Neuronal stem cell (in vitro differentiated cells): Measurements from ENCODE around the gene TRIM60.

Source experiments
- DNase-seq: peaks from one replicate; pipeline ENCODE4 v3.0.0-alpha.2; 2013; ENCODE audit warnings: low spot score
- H2AFZ ChIP-seq: one replicate; pipeline ENCODE4 v1.6.1; 2013; ENCODE audit warnings: mild to moderate bottlenecking, low read length, inconsistent platforms
- H2AK5ac ChIP-seq: 2 replicates; pipeline ENCODE4 v1.6.1; 2013; ENCODE audit warnings: low read depth, mild to moderate bottlenecking, inconsistent platforms, low read length, moderate library complexity, mixed read lengths
- H2BK120ac ChIP-seq: 2 replicates; pipeline ENCODE4 v1.6.1; 2013; ENCODE audit warnings: low read depth, mild to moderate bottlenecking, inconsistent platforms, low read length, moderate library complexity, mixed read lengths
- H2BK12ac ChIP-seq: one replicate; pipeline ENCODE4 v1.6.1; 2013; ENCODE audit warnings: low read length, inconsistent platforms
- H2BK15ac ChIP-seq: 2 replicates; pipeline ENCODE4 v1.6.1; 2013; ENCODE audit warnings: mild to moderate bottlenecking, low read length, inconsistent platforms, mixed read lengths
- H2BK5ac ChIP-seq: one replicate; pipeline ENCODE4 v1.6.1; 2013; ENCODE audit warnings: inconsistent platforms, mild to moderate bottlenecking, low read length, moderate library complexity
- H3K14ac ChIP-seq: one replicate; pipeline ENCODE4 v1.6.1; 2013; ENCODE audit warnings: low read length, inconsistent platforms
- H3K18ac ChIP-seq: 2 replicates; pipeline ENCODE4 v1.6.1; 2013; ENCODE audit warnings: low read length, inconsistent platforms
- H3K23ac ChIP-seq: 2 replicates; pipeline ENCODE4 v1.6.1; 2013; ENCODE audit warnings: low read depth, mild to moderate bottlenecking, mixed read lengths, low read length, inconsistent platforms; ENCODE audit not compliant: poor library complexity
- H3K27ac ChIP-seq: replicated peaks from 3 replicates; pipeline ENCODE4 v1.5.1; 2013; ENCODE audit warnings: low read length, inconsistent platforms
- H3K27me3 ChIP-seq, 3 experiments: 2 replicates each; pipeline ENCODE4 v1.6.1; 2013; ENCODE audit warnings: low read length in 3 of 3, mild to moderate bottlenecking in 2 of 3, inconsistent platforms in 1 of 3, low read depth in 1 of 3, mixed read lengths in 1 of 3, moderate library complexity in 1 of 3; ENCODE audit not compliant: control insufficient read depth in 3 of 3, insufficient read depth in 3 of 3
- H3K36me3 ChIP-seq, 2 donors: replicated peaks in 1 of 2; 2 replicates each; pipeline ENCODE4 v1.6.1; 2013; ENCODE audit warnings: low read length in 2 of 2; ENCODE audit not compliant: control insufficient read depth in 2 of 2, insufficient read depth in 2 of 2
- H3K4ac ChIP-seq: 2 replicates; pipeline ENCODE4 v1.6.1; 2013; ENCODE audit warnings: inconsistent platforms, mild to moderate bottlenecking, low read length, moderate library complexity
- H3K4me1 ChIP-seq, 2 donors: 1 replicate in 1 of 2; 2 replicates in 1 of 2; pipeline ENCODE4 v1.6.1; 2013; ENCODE audit warnings: low read length in 2 of 2, low read depth in 1 of 2; ENCODE audit not compliant: control insufficient read depth in 2 of 2, insufficient read depth in 1 of 2
- H3K4me2 ChIP-seq: one replicate; pipeline ENCODE4 v1.6.1; 2013; ENCODE audit warnings: mild to moderate bottlenecking, low read length, inconsistent platforms; ENCODE audit not compliant: insufficient read depth, poor library complexity, severe bottlenecking
- H3K4me3 ChIP-seq, 2 donors: 2 replicates each; pipeline ENCODE4 v1.5.1; 2013; ENCODE audit warnings: low read length in 2 of 2, mild to moderate bottlenecking in 2 of 2, inconsistent platforms in 1 of 2, moderate library complexity in 1 of 2
- H3K79me1 ChIP-seq: one replicate; pipeline ENCODE4 v1.6.1; 2013; ENCODE audit warnings: low read depth, mild to moderate bottlenecking, inconsistent platforms, low read length, moderate library complexity
- H3K9ac ChIP-seq: one replicate; pipeline ENCODE4 v1.6.1; 2013; ENCODE audit warnings: mild to moderate bottlenecking, low read depth, low read length, inconsistent platforms; ENCODE audit not compliant: poor library complexity
- H3K9me3 ChIP-seq, 2 donors: replicated peaks in 1 of 2; 2 replicates each; pipeline versions ENCODE3 to v1.6.1; 2013; ENCODE audit warnings: low read length in 2 of 2, mild to moderate bottlenecking in 2 of 2, inconsistent platforms in 1 of 2, low read depth in 1 of 2, mixed read lengths in 1 of 2, moderate library complexity in 1 of 2; ENCODE audit not compliant: control insufficient read depth in 2 of 2, insufficient read depth in 1 of 2
- H4K8ac ChIP-seq: one replicate; pipeline ENCODE4 v1.6.1; 2013; ENCODE audit warnings: low read depth, mild to moderate bottlenecking, inconsistent platforms, low read length, moderate library complexity
- H4K91ac ChIP-seq: one replicate; pipeline ENCODE4 v1.6.1; 2013; ENCODE audit warnings: low read length, low read depth, mild to moderate bottlenecking, inconsistent platforms; ENCODE audit not compliant: poor library complexity
- WGBS, 2 donors: extraction: QIAGEN DNeasy Blood & Tissue Kit; methylation state at CpG; one replicate each; pipeline ENCODE4 v1.1.7; 2013; ENCODE audit warnings: missing lambda C conversion rate in 2 of 2, mixed read lengths in 1 of 2; ENCODE audit not compliant: insufficient read length in 2 of 2, insufficient replicate concordance in 1 of 2; ENCODE audit errors: extremely low coverage in 2 of 2; 5-methylcytosine and 5-hydroxymethylcytosine counted together

Gene TRIM60

DNA sequence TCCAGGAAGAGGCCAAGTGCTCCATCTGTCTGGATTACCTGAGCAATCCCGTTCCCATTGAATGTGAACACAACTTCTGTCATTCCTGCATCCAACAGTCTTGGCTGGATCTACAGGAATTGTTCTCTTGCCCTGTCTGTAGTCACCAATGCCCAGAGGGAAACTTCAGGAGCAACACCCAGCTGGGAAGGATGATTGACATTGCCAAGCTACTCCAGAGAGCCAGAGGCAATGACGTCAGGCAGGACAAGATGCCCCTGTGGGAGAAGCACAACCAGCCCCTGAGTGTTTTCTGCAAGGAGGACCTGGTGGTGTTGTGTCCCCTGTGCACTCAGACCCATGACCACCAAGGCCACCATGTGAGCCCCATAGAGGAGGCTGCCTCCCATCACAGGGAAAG lies 21.3 kb upstream of the TRIM60 start:
- no peak overlapping the region for H3K9ac ChIP-seq
- H3K4ac ChIP-seq: no peak overlapping the region
- no peak overlapping the region for H2BK15ac ChIP-seq
- no peak overlapping the region for H4K91ac ChIP-seq
- no peak overlapping the region for H3K27ac ChIP-seq
- H3K18ac ChIP-seq: no peak overlapping the region
- H2BK12ac ChIP-seq: no peak overlapping the region
- H3K4me2 ChIP-seq: no peak overlapping the region
- WGBS, 2 donors: no CpG with 5 or more reads among the region's 2 CpGs
- no peak overlapping the region for H4K8ac ChIP-seq
- DNase-seq: no peak
- no peak overlapping the region for H3K14ac ChIP-seq
- H3K4me1 ChIP-seq: no peaks in the 10 kb centered on the region
- H2BK120ac ChIP-seq: no peak overlapping the region
- no peaks in the 10 kb centered on the region for H3K9me3 ChIP-seq
- H3K4me3 ChIP-seq: no peak overlapping the region
- peak overlapping the region; percentile 3 for H2BK5ac ChIP-seq
- H2AK5ac ChIP-seq: no peak overlapping the region
- no peak overlapping the region for H3K23ac ChIP-seq
- no peaks in the 10 kb centered on the region for H3K79me1 ChIP-seq
- no peaks in the 10 kb centered on the region for H3K36me3 ChIP-seq
- no peak overlapping the region for H2AFZ ChIP-seq
- H3K27me3 ChIP-seq: no peaks in the 10 kb centered on the region

DNA sequence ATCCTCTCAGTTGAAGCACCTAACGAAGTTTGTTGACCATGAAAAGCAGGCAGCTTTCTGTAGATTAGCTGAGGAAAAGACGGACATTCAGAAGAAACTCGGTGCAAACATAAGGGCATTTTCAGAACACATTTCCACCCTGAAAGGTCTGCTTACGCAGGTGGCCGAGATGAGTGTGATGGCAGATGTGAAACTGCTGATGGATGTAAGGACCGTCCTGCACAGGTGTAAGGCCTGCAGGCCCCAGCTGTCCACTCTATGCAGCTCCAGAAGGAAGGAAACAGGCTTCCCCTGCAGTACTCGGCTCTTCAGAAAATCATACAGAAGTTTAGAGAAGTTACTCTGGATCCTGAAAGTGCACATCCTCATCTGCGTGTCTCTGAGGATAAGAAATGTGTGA lies 20.8 kb upstream of the TRIM60 start:
- WGBS, 2 donors: no CpG with 5 or more reads among the region's 8 CpGs
- no peak for DNase-seq
- no peaks in the 10 kb centered on the region for H3K4me1 ChIP-seq

DNA sequence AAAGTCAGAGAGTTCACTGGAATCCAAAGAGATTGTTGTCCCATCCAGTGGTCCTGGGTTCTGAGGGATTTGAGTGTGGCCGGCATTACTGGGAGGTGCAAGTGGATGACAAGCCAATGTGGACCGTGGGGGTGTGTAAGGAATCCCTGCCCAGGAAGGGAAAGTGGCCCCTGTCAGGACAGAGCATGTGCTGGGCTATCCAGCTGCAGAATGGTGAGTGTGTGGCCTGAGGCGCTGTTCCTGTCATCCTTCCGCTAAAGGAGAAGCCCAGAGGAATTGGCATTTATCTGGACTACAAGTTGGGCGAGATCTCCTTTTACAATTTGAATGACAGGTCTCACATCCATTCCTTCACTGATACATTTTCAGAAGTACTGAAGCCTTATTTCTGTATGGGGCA lies 20.4 kb upstream of the TRIM60 start:
- Histone ChIP-seq H2BK15ac (no peak overlapping the region), H3K4me1 (no peaks in the 10 kb centered on the region), H3K4me3 (no peak overlapping the region), H2AK5ac (no peak overlapping the region), H3K9me3 (no peaks in the 10 kb centered on the region), H3K4me2 (no peak overlapping the region), H3K79me1 (no peaks in the 10 kb centered on the region), H3K27ac (no peak overlapping the region), H3K9ac (no peak overlapping the region), H2BK12ac (no peak overlapping the region), H3K23ac (no peak overlapping the region), H3K36me3 (no peaks in the 10 kb centered on the region), H4K8ac (no peak overlapping the region), H2AFZ (no peak overlapping the region), H4K91ac (no peak overlapping the region), H2BK5ac (no peak overlapping the region), H3K4ac (no peak overlapping the region), H3K18ac (no peak overlapping the region), H2BK120ac (no peak overlapping the region), H3K14ac (no peak overlapping the region), H3K27me3 (no peaks in the 10 kb centered on the region)
- DNase-seq: no peak
- no CpG with 5 or more reads among the region's 5 CpGs for WGBS, 2 donors

More for the DNA sequence above, 20.8 kb upstream of the TRIM60 start:
- Histone ChIP-seq H2AFZ (no peak overlapping the region), H3K18ac (no peak overlapping the region), H2AK5ac (no peak overlapping the region), H3K14ac (no peak overlapping the region), H2BK15ac (no peak overlapping the region), H4K91ac (no peak overlapping the region), H2BK120ac (no peak overlapping the region), H3K9ac (no peak overlapping the region), H3K27ac (no peak overlapping the region), H3K23ac (no peak overlapping the region), H3K79me1 (no peaks in the 10 kb centered on the region), H4K8ac (no peak overlapping the region), H3K4me3 (no peak overlapping the region), H3K36me3 (no peaks in the 10 kb centered on the region), H3K27me3 (no peaks in the 10 kb centered on the region), H3K9me3 (no peaks in the 10 kb centered on the region), H2BK5ac (no peak overlapping the region), H3K4me2 (no peak overlapping the region), H2BK12ac (no peak overlapping the region), H3K4ac (no peak overlapping the region)

DNA sequence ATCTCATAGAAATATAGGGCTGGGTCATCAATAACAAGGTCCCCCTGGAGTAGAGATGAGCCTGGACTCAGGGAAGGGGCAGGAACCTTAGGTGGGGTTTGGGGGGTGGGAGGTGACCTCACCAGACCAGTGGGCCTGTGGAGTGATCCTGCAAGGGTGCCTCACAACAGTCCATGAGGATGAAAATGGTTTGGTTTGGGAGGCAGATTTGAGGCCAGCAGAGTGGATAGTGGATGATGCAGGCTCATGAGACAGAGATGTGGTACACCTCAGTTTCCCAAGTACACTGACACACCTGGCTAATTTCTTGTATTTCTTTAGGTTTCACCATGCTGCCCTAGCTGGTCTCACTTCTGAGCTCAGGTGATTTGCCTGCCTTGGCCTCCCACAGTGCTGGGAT lies 18.1 kb upstream of the TRIM60 start:
- no peak overlapping the region for H4K91ac ChIP-seq
- H3K9me3 ChIP-seq: no peaks in the 10 kb centered on the region
- H3K27ac ChIP-seq: no peak overlapping the region
- no peaks in the 10 kb centered on the region for H3K79me1 ChIP-seq
- H2BK5ac ChIP-seq: no peak overlapping the region
- H3K4me2 ChIP-seq: no peak overlapping the region
- no peak overlapping the region for H2BK120ac ChIP-seq
- H2BK15ac ChIP-seq: no peak overlapping the region
- no peak overlapping the region for H3K23ac ChIP-seq
- DNase-seq: no peak
- no peak overlapping the region for H2AK5ac ChIP-seq
- H4K8ac ChIP-seq: no peak overlapping the region
- no peaks in the 10 kb centered on the region for H3K27me3 ChIP-seq
- H3K9ac ChIP-seq: peak overlapping the region; percentile 50
- no peak overlapping the region for H2AFZ ChIP-seq
- no peak overlapping the region for H2BK12ac ChIP-seq
- H3K14ac ChIP-seq: peak overlapping the region; percentile 17
- H3K4ac ChIP-seq: no peak overlapping the region
- peak overlapping the region; percentile 8 for H3K18ac ChIP-seq
- no peaks in the 10 kb centered on the region for H3K36me3 ChIP-seq
- H3K4me1 ChIP-seq: no peaks in the 10 kb centered on the region
- no peak overlapping the region for H3K4me3 ChIP-seq
